Aorta (tissue), 5 donors: ENCODE data around the gene TTYH1. TPM values are rescaled to one million over a fixed set of nuclear protein-coding genes. Genes with fewer than 3 reads are reported as not detected.
"Not testable (repeated sequence)": the region's sequence is repeated elsewhere in the genome, so short reads cannot be mapped to it uniquely, and the experiment has no call there.

Source experiments
- ATAC-seq: fragments of 200-7000 bp; cut with Tn5 transposase; one replicate; pipeline ENCODE4 v1.9.1; 2022; ENCODE audit warnings: moderate library complexity; ENCODE audit not compliant: low FRiP score
- DNase-seq, 2 donors: peaks; one replicate each; pipeline ENCODE4 v3.0.0-alpha.2; 2020
- H3K27ac ChIP-seq, 2 donors: one replicate each; pipeline ENCODE4 v1.5.1; 2013; ENCODE audit warnings: low read length in 2 of 2, mild to moderate bottlenecking in 2 of 2, moderate library complexity in 2 of 2, control low read depth in 1 of 2, inconsistent platforms in 1 of 2, low read depth in 1 of 2
- H3K27me3 ChIP-seq, 2 donors: one replicate each; pipeline ENCODE4 v1.6.1; 2013; ENCODE audit warnings: control low read depth in 1 of 2, low read length in 1 of 2, mild to moderate bottlenecking in 1 of 2, moderate library complexity in 1 of 2; ENCODE audit not compliant: insufficient read depth in 2 of 2, control insufficient read depth in 1 of 2
- H3K36me3 ChIP-seq, 2 donors: one replicate each; pipeline ENCODE4 v1.6.1; 2013; ENCODE audit warnings: control low read depth in 1 of 2, low read length in 1 of 2, mild to moderate bottlenecking in 1 of 2; ENCODE audit not compliant: insufficient read depth in 2 of 2, control insufficient read depth in 1 of 2
- H3K4me1 ChIP-seq, 2 donors: one replicate each; pipeline ENCODE4 v1.6.1; 2013; ENCODE audit warnings: low read length in 2 of 2, control low read depth in 1 of 2, mild to moderate bottlenecking in 1 of 2, moderate library complexity in 1 of 2; ENCODE audit not compliant: insufficient read depth in 2 of 2, control insufficient read depth in 1 of 2
- H3K4me3 ChIP-seq, 2 donors: one replicate each; pipeline ENCODE4 v1.5.1; 2013; ENCODE audit warnings: low read length in 2 of 2, control low read depth in 1 of 2, mild to moderate bottlenecking in 1 of 2
- H3K9me3 ChIP-seq: one replicate; pipeline ENCODE4 v1.6.1; 2013; ENCODE audit warnings: mild to moderate bottlenecking, low read length; ENCODE audit not compliant: control insufficient read depth
- WGBS, 2 donors: extraction: QIAGEN DNeasy Blood & Tissue Kit; methylation state at CpG; one replicate each; pipeline ENCODE4 v1.1.7; 2013; 5-methylcytosine and 5-hydroxymethylcytosine counted together
- intact Hi-C, 2 donors: fragments of 100-400 bp; cut with DNase I; formaldehyde crosslinking; loops; one replicate each; pipeline versions ENCODE4 v1.14.2 to v1.15.0; 2022
- polyA plus RNA-seq, 2 donors: library from polyadenylated mRNA; stranded (reverse); fragments of 200-250 nt; gene quantifications; one replicate each; pipeline ENCODE4 v1.2.3, GENCODE V29; 2013
- total RNA-seq, 2 donors: library from RNA; stranded (reverse); fragmentation: NEBNext Ultra II Directional; extraction: Animal tissue kit (Norgen Biotek cat#: 25700); gene quantifications; one replicate each; pipeline ENCODE4 v1.2.1, GENCODE V29; 2021
- donor health status: healthy with polysubstance abuse.
- donor health status: Bipolar disorder and iron deficiency.
- donor health status: DM: no; HTN: no; CAD: no.
- donor health status: DM: no; HTN: no; CAD: no.
- donor health status: DM: yes; HTN: yes; CAD: no.

TTYH1 gene
- total and polyA plus RNA-seq, 4 donors, result 0.03 to 2.2 (median 0.94) TPM; not detected in 1

- H3K36me3 ChIP-seq, intact Hi-C loops, H3K4me1 ChIP-seq, ATAC-seq, H3K4me3 ChIP-seq, DNase-seq, H3K9me3 ChIP-seq, H3K27ac ChIP-seq, H3K27me3 ChIP-seq: not testable (repeated sequence)
- 84% methylated on average over 26 to 28 of the region's 28 CpGs for WGBS, 2 donors
Measured at GRCh38 chr19:54375181-54375938, 39.9 kb upstream of the TTYH1 start.

DNA sequence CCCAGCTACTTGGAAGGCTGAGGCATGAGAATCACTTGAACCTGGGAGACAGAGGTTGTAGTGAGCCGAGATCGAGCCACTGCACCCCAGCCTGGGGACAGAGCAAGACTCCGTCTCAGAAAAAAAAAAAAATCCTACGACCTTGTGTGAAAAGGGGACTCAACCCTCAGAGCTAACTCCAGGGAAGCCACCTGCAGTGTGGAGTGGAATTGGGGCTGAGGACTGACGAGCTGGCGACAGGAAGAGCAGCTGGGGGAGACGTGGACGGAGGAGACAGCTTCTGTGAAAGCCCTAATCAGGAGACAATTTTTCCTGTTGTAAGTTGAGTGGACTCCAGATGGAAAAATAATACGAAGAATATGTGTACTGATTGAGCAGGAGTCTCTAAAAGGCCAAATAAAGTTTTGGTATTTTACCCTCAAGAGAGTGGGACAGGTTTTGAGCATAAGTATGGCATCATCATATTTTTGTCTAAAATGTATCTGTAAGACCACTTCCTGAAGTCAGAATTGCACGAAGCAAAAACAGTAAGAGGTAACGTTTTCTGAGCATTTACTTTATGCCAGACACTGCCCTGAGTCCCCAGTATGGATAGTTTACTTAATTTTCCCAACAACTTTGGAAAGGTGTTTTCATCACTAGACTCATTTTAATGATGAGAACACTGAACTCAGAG is 38.5 kb upstream of the TTYH1 start:
- WGBS, 2 donors, result 66 to 67% methylated on average over 11 of the region's 11 CpGs
- Histone ChIP-seq H3K27me3 (no peaks in the 10 kb centered on the region), H3K9me3 (no peaks in the 10 kb centered on the region), H3K27ac (no peak overlapping the region), H3K4me1 (no peaks in the 10 kb centered on the region), H3K4me3 (no peak overlapping the region), H3K36me3 (no peaks in the 10 kb centered on the region)
- DNase-seq, result no peak
- intact Hi-C loops, result no loop called here
- ATAC-seq, result no peak

DNA sequence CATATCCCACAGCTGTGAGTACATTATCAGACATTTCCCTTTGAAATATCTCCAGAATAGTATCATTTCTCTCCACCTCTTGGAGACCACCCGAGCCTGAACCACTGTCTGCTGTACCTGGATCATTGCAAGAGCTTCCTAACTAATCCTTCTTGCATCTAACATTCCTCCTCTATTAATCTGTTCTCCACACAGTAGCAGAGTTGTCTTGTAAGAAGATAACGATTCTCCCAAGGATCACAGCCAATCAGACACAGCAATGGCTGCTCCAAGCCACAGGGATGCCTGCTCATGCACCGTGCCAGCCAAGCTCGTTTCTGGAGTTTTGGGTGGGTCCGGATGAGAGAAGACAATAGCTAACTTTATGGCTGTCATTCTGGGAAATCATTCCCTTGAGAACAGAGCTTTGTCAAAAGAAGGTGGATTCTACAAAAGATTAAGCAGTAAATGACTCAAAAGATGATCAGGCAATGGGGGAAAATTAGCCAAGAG is 36.0 kb upstream of the TTYH1 start:
- ATAC-seq (no peak), DNase-seq (no peak)
- no peaks in the 10 kb centered on the region for H3K27me3 ChIP-seq
- no peak overlapping the region for H3K4me3 ChIP-seq
- intact Hi-C loops, result no loop called here
- H3K4me1 ChIP-seq, result no peaks in the 10 kb centered on the region
- H3K36me3 ChIP-seq, result no peaks in the 10 kb centered on the region
- 57 to 73% methylated on average over 5 of the region's 5 CpGs for WGBS, 2 donors
- no peaks in the 10 kb centered on the region for H3K9me3 ChIP-seq
- H3K27ac ChIP-seq, result no peak overlapping the region

DNA sequence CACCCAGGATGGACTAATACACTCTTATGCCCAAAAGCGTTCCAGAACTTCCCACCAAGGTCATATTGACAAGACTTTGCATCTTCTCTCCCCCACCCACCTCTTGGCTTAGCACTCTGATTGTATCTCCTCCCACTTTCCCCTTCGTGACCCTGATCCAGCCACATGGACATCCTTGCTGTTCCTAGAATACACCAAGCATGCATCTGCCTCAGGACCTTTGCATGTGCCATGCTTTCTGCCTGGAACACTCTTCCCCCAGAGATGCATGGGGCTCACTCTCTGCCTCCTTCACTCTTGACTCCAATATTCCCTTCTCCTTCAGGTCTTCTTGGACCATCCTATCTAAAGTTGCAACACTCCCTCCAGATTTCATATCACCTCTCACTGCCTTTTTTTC is 34.4 kb upstream of the TTYH1 start:
- ATAC-seq (no peak), DNase-seq (no peak)
- Histone ChIP-seq H3K9me3 (no peaks in the 10 kb centered on the region), H3K36me3 (no peaks in the 10 kb centered on the region), H3K4me1 (no peaks in the 10 kb centered on the region), H3K27me3 (no peaks in the 10 kb centered on the region), H3K4me3 (no peak overlapping the region), H3K27ac (no peak overlapping the region)
- intact Hi-C loops, result no loop called here
- 74 to 86% methylated on average over 2 of the region's 2 CpGs for WGBS, 2 donors

- 80 to 82% methylated on average over 12 to 13 of the region's 13 CpGs for WGBS, 2 donors
- ATAC-seq, intact Hi-C loops, DNase-seq, H3K27ac ChIP-seq, H3K4me3 ChIP-seq, H3K36me3 ChIP-seq, H3K4me1 ChIP-seq, H3K27me3 ChIP-seq, H3K9me3 ChIP-seq: not testable (repeated sequence)
Measured at GRCh38 chr19:54382041-54382440, 33.2 kb upstream of the TTYH1 start.

DNA sequence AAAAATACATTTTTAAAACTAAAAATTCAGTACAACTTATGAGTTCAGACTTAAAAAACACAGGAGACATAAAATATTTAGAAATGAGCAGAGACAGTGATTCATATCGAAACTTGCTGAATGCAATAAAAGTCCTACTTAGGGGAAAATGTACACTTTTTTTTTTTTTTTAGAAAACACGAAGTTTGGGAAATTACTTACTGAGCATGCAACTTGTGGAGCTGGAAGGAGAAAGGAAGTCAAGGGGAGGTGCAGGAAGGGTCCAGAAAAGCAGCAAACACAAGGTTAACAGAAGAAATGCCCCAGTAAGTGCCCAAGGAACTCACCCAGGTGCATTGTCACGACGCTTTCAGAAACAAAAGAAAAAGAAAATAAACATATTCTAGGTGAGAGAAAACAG is 31.9 kb upstream of the TTYH1 start:
- Histone ChIP-seq H3K9me3 (no peaks in the 10 kb centered on the region), H3K27ac (no peak overlapping the region), H3K27me3 (no peaks in the 10 kb centered on the region), H3K4me3 (no peak overlapping the region), H3K36me3 (no peaks in the 10 kb centered on the region), H3K4me1 (no peaks in the 10 kb centered on the region)
- intact Hi-C loops, result no loop called here
- 63% methylated on average over 4 of the region's 4 CpGs for WGBS, 2 donors
- DNase-seq (no peak), ATAC-seq (no peak)

DNA sequence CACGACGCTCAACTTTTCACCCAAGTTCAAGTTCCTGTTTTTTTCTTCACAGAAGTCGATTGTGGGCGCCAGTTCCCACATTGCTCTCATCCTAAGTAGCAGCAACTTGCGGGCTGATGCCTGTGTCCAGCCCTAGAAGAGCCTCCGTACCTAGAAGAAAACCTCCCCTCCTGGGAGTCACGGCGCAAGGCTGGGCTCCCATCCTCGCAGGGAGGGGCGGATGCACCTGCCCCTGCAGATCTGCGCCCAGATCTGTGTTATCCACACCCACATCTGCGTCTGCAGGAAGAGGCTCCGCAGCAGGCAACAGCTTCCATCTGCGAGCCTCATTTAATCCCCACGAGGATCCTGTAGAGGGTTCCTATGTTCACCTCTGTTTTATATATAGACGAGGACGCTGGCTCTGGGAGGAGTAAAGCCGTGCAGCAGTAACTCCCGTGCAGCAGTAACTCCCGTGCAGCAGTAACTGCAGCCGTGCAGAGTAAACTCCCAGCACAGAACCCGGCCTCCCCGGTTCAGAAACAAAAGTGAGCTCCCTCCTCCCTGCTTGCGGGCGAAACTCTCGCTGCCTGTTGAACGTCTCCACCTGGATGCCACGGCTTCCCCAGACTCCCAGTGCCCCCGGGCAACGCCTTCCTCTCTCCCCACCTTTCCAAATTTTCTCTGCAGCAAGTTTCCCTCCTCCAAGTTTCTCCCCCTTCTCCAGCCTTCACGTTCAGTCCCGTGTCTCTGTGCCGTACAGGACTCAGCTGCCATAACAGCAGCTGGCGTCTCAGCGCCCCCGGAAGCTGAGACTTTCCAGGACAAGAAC is 27.1 kb upstream of the TTYH1 start:
- Histone ChIP-seq H3K27me3 (no peaks in the 10 kb centered on the region), H3K4me3 (no peak overlapping the region), H3K4me1 (no peaks in the 10 kb centered on the region), H3K36me3 (no peaks in the 10 kb centered on the region), H3K9me3 (no peaks in the 10 kb centered on the region), H3K27ac (no peak overlapping the region)
- DNase-seq, result peak in 1 of 2 donors; percentile 72
- 3 to 5% methylated on average over 36 of the region's 36 CpGs for WGBS, 2 donors
- ATAC-seq, result no peak
- intact Hi-C loops, result no loop called here

DNA sequence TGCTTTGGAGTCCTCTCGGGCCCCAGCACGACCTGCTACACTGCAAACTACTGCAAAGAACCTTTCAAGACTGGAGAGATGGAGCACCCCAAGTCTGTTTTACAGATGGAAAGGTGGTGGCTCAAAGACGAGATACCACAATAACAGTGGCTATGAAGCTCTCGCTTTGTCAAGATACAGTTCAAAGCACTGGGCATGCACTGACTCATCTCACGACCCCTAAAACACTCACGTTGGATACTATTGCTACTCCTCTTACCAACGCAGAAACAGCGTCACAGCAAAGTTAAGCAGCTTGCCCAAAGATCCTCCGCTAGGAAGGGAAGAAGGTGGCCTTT is 26.5 kb upstream of the TTYH1 start:
- no peaks in the 10 kb centered on the region for H3K36me3 ChIP-seq
- H3K4me3 ChIP-seq, result no peak overlapping the region
- no peak for ATAC-seq
- no peaks in the 10 kb centered on the region for H3K27me3 ChIP-seq
- intact Hi-C loops, result no loop called here
- H3K4me1 ChIP-seq, result no peaks in the 10 kb centered on the region
- no peak for DNase-seq
- no peaks in the 10 kb centered on the region for H3K9me3 ChIP-seq
- H3K27ac ChIP-seq, result no peak overlapping the region
- WGBS, 2 donors, result 41 to 46% methylated on average over 9 of the region's 9 CpGs
